T-helper 1 cell treated with Interleukin-12 subunit alpha and Interleukin-12 subunit beta and Interleukin-4 antibody, amounts not matched to agents 30 μg/mL and 1 μg/mL, for 36 hours (primary cell): ENCODE results near the gene FLAD1.

Experiments used
- H3K27ac Mint-ChIP-seq: one replicate; pipeline ENCODE4 v1.8.0; 2021; ENCODE audit warnings: mild to moderate bottlenecking, mixed read lengths
- H3K27me3 Mint-ChIP-seq: one replicate; pipeline ENCODE4 v1.8.0; 2021; ENCODE audit warnings: low read depth, mixed read lengths
- H3K36me3 Mint-ChIP-seq: one replicate; pipeline ENCODE4 v1.8.0; 2021; ENCODE audit warnings: low read depth, mixed read lengths
- H3K4me1 Mint-ChIP-seq: one replicate; pipeline ENCODE4 v1.8.0; 2021; ENCODE audit warnings: low read depth, mixed read lengths
- H3K4me3 Mint-ChIP-seq: one replicate; pipeline ENCODE4 v1.8.0; 2021; ENCODE audit warnings: mild to moderate bottlenecking, moderate library complexity, mixed read lengths
- H3K9me3 Mint-ChIP-seq: one replicate; pipeline ENCODE4 v1.8.0; 2021; ENCODE audit warnings: mixed read lengths

FLAD1 gene

GRCh38 chr1:154998201-154998780, 15.1 kb downstream of the FLAD1 start:
- Mint-ChIP-seq H3K36me3 (no peaks in the 10 kb centered on the region), H3K4me3 (peak overlapping the region; percentile 25), H3K4me1 (peaks cover 26% of the 10 kb centered on the region), H3K27ac (no peak overlapping the region), H3K9me3 (no peaks in the 10 kb centered on the region), H3K27me3 (no peaks in the 10 kb centered on the region)

GRCh38 chr1:154998818-154999570, 15.8 kb downstream of the FLAD1 start:
- Mint-ChIP-seq H3K4me3 (peak overlapping the region; percentile 73), H3K4me1 (peaks cover 28% of the 10 kb centered on the region), H3K9me3 (no peaks in the 10 kb centered on the region), H3K27ac (peak overlapping the region; percentile 84), H3K36me3 (peaks cover 3% of the 10 kb centered on the region), H3K27me3 (no peaks in the 10 kb centered on the region)

- H3K27ac Mint-ChIP-seq: peak overlapping the region; percentile 93
- H3K36me3 Mint-ChIP-seq: peaks cover 5% of the 10 kb centered on the region
- H3K9me3 Mint-ChIP-seq: no peaks in the 10 kb centered on the region
- H3K4me1 Mint-ChIP-seq: peaks cover 34% of the 10 kb centered on the region
- peak overlapping the region; percentile 83 for H3K4me3 Mint-ChIP-seq
- no peaks in the 10 kb centered on the region for H3K27me3 Mint-ChIP-seq
Observed at GRCh38 chr1:154999571-155000410, 16.6 kb downstream of the FLAD1 start.

- Mint-ChIP-seq H3K36me3 (peaks cover 5% of the 10 kb centered on the region), H3K9me3 (no peaks in the 10 kb centered on the region), H3K4me3 (peak overlapping the region; percentile 83), H3K4me1 (peaks cover 37% of the 10 kb centered on the region), H3K27ac (peak overlapping the region; percentile 93), H3K27me3 (no peaks in the 10 kb centered on the region)
Observed at GRCh38 chr1:155000411-155000725, 17.2 kb downstream of the FLAD1 start.

GRCh38 chr1:155000726-155001424, 17.7 kb downstream of the FLAD1 start:
- H3K27me3 Mint-ChIP-seq: no peaks in the 10 kb centered on the region
- peaks cover 41% of the 10 kb centered on the region for H3K4me1 Mint-ChIP-seq

GRCh38 chr1:155001425-155001674, 18.2 kb downstream of the FLAD1 start:
- H3K9me3 Mint-ChIP-seq: no peaks in the 10 kb centered on the region
- peaks cover 46% of the 10 kb centered on the region for H3K4me1 Mint-ChIP-seq
- H3K27me3 Mint-ChIP-seq: no peaks in the 10 kb centered on the region
- peak overlapping the region; percentile 91 for H3K27ac Mint-ChIP-seq
- peaks cover 5% of the 10 kb centered on the region for H3K36me3 Mint-ChIP-seq
- peak overlapping the region; percentile 99 for H3K4me3 Mint-ChIP-seq

More at GRCh38 chr1:155000726-155001424, 17.7 kb downstream of the FLAD1 start:
- Mint-ChIP-seq H3K27ac (peak overlapping the region; percentile 91), H3K4me3 (peak overlapping the region; percentile 99), H3K9me3 (no peaks in the 10 kb centered on the region), H3K36me3 (peaks cover 5% of the 10 kb centered on the region)

GRCh38 chr1:155001675-155002463, 18.7 kb downstream of the FLAD1 start:
- H3K36me3 Mint-ChIP-seq: peaks cover 5% of the 10 kb centered on the region
- peak overlapping the region; percentile 99 for H3K4me3 Mint-ChIP-seq
- peak overlapping the region; percentile 97 for H3K27ac Mint-ChIP-seq
- H3K9me3 Mint-ChIP-seq: no peaks in the 10 kb centered on the region
- no peaks in the 10 kb centered on the region for H3K27me3 Mint-ChIP-seq
- peaks cover 51% of the 10 kb centered on the region for H3K4me1 Mint-ChIP-seq

- peak within 1 kb of the TSS; percentile 97 for H3K27ac Mint-ChIP-seq
- H3K4me3 Mint-ChIP-seq: peak within 1 kb of the TSS; percentile 99
- no peaks in the 10 kb centered on the region for H3K9me3 Mint-ChIP-seq
- H3K4me1 Mint-ChIP-seq: peaks cover 48% of the 10 kb centered on the region
- H3K36me3 Mint-ChIP-seq: peaks cover 5% of the 10 kb centered on the region
- H3K27me3 Mint-ChIP-seq: no peaks in the 10 kb centered on the region
Observed at GRCh38 chr1:155002464-155003226, 19.5 kb downstream of the FLAD1 start, which contains the start of gene ZBTB7B. TSS of gene ZBTB7B (plus strand) at chr1:155002802. CDS start at chr1:155014661, 11,859 bp downstream.

- peaks cover 5% of the 10 kb centered on the region for H3K36me3 Mint-ChIP-seq
- no peaks in the 10 kb centered on the region for H3K27me3 Mint-ChIP-seq
- H3K27ac Mint-ChIP-seq: peak overlapping the region; percentile 93
- peaks cover 44% of the 10 kb centered on the region for H3K4me1 Mint-ChIP-seq
- no peaks in the 10 kb centered on the region for H3K9me3 Mint-ChIP-seq
- peak overlapping the region; percentile 99 for H3K4me3 Mint-ChIP-seq
Observed at GRCh38 chr1:155003227-155003765, 20.2 kb downstream of the FLAD1 start.

GRCh38 chr1:155003766-155004351, 20.7 kb downstream of the FLAD1 start:
- Mint-ChIP-seq H3K9me3 (no peaks in the 10 kb centered on the region), H3K4me1 (peaks cover 44% of the 10 kb centered on the region), H3K4me3 (peak overlapping the region; percentile 99), H3K36me3 (peaks cover 6% of the 10 kb centered on the region), H3K27ac (peak overlapping the region; percentile 96), H3K27me3 (no peaks in the 10 kb centered on the region)

- H3K27ac Mint-ChIP-seq: peak overlapping the region; percentile 96
- peaks cover 9% of the 10 kb centered on the region for H3K36me3 Mint-ChIP-seq
- no peaks in the 10 kb centered on the region for H3K9me3 Mint-ChIP-seq
- peak overlapping the region; percentile 88 for H3K4me3 Mint-ChIP-seq
- H3K4me1 Mint-ChIP-seq: peaks cover 43% of the 10 kb centered on the region
- no peaks in the 10 kb centered on the region for H3K27me3 Mint-ChIP-seq
Observed at GRCh38 chr1:155004352-155005075, 21.4 kb downstream of the FLAD1 start.
